Femur (tissue), 1 donor: ENCODE results near the gene PAX1.
A peak's percentile ranks its signal among the peaks of the same experiment; 100 is the strongest.

Source experiments
- DNase-seq: peaks from one replicate; pipeline ENCODE4 v3.0.0-alpha.2; 2017

PAX1 gene

DNA sequence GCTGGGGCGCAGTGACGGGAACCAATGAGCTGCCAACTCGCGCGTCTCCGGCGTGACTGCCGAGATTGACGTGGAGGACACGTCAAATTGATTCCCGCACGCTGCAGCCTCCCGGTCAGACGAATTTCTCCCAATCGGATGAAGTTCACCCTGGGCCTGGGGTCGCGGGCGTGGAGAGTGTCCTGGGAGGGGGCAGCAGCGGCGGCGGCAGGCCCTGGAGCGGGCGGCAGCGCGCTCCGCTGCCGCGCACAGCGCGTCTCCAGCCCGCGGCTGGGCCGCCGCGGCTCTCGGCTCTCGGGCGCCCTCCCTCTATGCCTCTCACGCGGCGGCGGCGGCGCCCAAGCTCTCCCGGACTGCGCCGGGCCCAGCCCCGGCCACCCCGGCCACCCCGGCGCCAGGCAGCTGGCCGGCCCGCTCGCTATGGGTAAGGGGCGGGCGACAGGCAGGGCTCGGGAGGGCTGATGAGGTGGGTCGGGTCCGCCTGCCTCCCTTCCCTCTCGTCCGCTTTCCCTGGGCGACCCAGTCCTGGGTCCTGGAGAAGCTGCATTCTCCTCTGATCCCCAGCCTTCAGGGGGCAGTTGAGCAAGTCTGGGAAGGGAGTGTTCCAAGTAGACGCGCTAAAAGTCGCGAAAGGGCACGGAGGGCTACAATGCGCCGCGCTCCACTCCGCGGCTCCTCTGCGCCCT is at the start of gene PAX1:
TSS of gene PAX1 (plus strand) at position 90 of the 686 bp plus-strand sequence. CDS start at position 139, 49 bp downstream.
- no peak for DNase-seq

DNA sequence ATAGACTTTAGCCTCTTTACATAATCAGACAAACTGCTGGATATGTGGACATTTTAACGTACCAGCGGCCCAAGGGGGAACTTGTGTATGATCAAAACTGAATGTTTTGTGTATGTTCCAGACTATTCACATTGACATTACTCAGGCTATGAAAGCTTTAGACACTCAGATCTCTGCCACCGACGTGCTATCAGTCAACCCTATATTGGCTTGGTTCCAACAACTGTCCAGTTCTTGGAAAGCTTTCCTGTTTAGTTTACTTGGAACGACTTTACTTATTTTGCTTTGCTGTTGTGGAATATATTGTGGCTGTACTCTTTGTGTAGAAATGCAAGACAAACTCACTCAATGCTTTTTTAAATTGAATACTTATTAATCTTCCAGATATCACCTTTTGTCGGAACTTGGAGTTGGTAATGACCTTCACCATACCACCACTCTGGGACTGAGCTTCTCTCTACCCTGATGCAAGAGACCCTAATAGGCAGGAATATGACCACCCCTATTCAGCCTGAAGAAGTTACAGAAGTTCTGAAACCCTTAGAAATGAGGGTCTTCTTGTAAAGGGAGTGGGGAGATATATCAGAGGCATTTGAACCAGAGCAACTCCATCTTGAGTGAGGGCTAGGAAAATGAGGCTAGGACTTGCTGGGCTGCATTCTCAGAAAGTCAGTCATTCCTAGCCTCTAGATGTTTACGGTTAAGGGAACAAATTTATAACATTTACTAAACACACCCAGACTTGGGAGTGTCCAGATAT is 49.0 kb upstream of the PAX1 start:
- no peak for DNase-seq

DNA sequence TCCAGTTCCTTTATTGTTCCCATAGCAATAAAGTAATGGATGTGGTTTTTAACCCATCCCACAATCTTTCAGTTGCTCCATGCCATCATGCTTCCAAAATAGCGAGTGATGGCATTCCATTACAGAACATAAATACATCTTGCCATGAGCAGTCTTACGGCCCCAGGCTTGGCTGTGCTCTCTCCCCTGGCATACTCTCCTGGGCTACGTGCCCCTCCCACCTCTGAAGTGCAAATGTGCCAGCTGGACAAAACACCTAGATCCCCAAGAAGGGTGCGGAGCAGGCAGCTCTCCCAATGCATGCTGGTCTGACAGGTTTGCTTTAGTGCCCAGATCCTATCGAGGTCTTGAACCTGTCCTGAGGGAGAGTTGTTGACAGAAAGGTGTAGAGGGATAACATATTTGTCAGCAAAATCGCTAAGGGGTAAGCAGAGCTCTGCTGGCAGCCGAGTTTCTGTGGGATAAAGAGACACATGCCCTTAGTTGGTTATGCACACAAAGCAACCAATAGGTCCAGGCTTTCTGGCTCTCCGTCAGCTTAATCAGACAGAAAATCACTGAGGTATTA is 43.9 kb upstream of the PAX1 start:
- DNase-seq = no peak

DNA sequence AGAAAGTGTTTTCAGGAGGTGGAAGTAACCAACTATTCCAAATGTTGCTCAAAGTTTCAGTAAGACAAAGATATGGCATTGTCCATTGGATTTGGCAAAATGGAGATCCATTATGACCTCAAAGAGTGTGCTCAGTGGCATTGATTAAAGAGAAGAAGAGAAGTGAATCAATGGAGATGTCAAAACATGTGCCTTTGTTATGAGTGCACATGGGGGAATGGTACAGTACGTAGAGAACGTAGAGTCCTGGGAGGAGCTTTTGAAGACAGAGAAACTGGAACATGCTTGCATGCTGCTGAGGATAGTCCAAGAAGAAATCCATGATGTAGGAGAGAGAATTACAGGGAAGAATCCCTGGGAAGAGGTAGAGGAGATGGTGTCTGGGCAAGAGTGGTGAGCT is 42.0 kb upstream of the PAX1 start:
- no peak for DNase-seq

DNA sequence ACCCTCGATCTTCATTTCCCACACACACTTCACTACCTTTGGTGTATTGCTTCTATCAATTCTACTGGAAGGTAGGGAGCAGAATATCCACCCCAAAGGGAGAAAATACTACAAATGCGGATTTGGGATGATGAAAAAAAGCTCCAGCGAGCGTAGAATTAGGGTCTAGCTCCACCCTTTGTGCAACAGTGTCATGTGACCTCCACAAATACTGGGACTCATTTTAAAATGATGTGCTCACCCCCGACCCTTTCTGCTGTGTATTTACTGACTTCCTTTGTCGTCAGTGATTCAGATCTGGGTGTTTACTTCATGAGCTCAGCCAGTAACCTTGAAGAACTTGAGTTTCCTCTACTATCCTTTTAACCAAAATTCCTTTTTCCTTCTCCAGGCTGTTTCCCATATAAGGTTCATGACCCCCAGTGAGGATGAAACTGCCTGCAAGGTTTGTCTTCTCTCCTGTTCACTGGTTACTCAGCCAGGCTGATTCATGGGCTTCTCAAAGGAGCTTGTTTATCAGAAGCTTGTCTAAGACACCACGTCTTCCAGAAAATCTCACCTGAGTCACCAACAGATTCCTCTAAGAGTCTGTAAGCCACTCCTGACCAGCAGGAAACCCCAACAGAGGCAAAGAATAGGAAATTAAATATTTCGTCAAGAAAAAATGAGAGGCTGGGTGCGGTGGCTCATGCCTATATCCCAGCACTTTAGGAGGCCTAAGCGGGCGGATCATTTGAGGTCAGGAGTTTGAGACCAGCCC is 39.6 kb upstream of the PAX1 start:
- no peak for DNase-seq

DNA sequence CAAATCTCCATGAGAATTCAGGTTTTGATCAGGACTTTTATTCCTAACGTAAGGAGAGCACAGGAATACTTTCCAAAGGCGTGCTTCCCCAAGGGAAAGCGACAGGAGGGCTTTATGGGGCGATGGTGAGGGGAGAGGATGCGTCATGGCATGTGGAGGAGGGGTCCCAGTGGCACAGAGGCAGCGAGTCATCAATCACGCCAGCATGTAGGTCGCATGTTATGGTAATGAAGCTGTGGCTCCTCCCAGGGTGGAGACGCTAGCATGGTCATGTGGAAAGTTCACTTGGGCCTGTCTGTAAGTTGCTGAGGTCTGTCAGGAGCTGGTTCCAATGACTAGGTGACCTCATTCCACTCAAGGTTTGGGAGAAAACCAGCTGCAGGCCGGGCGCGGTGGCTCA is 35.3 kb upstream of the PAX1 start:
- no peak for DNase-seq

DNA sequence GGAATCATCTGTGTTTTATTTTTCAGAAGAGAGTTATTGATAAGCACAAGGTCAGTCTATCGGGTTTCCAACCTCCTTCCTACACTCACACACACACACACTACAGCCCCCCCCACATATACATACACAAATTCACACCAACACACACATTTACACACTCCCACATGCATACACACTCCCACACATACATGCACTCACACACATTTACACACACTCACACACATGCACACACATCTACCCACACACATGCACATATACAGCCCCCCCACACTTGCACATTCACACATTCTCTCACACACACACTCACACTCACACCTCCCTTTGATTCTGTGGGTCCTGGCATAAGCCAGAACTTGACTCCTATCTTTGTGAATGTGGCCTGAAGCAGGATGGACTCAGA is 34.5 kb upstream of the PAX1 start:
- DNase-seq = no peak

DNA sequence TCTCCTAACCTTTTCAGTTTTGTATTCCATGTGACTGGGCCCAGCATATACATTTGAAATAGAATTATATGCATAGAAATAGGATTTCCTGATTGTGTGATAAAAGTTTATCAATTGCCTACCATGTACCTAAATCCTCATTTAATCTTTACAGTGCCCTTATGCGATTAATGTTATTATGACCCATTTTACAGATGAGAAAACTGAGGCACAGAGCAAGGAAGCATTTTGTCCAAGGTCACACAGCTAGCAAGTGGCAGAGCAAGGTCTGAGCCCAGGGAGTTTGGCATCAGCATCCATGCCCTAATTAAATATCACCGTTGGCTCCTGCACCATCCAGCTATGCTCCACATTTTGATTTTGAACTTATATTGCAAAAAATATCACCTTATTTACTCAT is 28.2 kb upstream of the PAX1 start:
- no peak for DNase-seq

DNA sequence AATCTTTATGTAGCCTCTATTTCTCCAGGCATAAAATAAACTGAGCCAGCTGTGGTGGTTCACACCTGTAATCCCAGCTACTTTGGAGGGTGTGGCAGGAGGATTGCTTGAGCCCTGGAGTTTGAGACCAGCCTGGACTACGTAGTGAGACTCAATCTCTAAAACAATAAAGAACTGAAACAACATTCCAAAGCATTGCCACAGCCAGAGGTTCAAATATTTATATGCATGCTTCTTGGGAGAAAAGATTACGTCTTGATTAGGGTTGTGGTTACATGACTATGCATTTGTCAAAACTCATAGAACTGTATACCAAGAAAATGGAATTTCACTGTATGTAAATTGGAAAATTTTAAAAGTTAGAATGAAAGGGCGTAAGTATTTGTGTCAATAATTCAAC is 27.7 kb upstream of the PAX1 start:
- no peak for DNase-seq

DNA sequence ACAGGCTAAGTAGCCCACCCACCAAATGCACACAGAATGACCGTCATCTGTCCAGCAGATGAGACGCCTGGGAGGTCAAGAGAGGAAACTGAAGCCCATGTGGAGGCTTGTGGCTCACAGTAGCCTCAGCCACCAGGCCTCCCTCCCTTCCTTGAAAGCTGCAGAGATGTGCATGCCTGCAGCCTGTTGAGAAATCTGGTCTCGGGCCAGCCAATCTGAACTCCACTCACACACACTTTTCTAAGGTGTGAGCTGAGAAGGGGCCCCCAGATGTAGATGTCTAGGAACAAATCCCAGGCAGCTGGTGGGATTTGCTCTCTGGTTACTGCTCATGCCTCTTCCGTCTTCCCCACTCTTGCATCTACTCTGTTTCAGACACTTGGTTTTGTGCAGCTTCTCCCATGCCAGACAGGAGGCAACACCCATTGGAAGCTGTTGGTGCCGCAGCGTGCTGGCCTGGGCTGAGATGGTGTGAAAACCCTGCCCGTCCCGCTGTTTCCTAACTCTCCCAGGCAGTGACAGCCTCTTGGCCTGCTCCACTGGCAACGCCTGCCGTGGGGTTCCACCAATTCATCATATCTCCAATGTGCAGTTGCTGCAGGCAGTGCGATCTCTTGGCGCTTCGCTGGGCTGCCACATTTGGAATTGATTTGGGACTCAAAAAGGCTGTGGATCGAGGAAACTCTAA is 24.1 kb upstream of the PAX1 start:
- peak; percentile 67 for DNase-seq

DNA sequence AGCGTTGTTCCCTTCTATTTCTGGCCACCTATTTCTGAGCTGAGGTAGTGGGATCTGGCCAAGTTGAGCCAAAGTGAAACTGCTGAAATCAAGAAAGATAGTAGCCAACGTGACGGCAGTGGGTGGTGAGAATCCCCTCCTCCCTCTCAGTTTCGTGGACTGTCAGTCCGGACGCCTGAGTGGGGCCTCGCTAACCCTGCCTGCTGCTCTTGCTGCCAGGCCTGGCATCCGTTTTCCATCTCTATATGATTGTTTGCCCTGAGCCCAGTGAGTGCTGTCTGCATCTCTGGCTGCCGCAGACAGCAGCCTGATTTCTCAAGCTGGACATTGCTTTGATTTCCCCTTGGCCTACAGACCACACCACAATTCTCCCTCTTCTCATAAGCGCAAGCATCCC is 23.5 kb upstream of the PAX1 start:
- DNase-seq = no peak

DNA sequence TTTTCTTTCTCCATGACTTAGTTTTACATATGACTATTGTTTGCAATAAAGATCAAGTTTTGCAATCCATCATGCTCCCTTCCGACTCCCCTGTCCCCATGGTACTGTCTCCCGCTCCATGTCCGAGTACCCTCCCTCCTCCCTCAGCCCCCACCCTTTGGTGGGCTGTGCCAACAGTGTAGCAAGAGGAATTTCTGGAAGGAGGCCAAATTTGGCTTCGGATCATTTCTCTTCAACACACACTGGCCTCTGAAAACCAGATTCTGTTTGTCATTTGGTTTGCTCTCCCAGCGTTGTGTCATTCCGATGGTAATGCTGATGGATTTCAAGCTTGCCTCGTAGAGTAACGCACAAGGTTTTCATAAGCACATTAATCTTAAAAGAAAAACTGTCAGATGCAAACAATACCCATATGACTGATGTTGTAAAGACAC is 22.9 kb upstream of the PAX1 start:
- DNase-seq = peak; percentile 56

DNA sequence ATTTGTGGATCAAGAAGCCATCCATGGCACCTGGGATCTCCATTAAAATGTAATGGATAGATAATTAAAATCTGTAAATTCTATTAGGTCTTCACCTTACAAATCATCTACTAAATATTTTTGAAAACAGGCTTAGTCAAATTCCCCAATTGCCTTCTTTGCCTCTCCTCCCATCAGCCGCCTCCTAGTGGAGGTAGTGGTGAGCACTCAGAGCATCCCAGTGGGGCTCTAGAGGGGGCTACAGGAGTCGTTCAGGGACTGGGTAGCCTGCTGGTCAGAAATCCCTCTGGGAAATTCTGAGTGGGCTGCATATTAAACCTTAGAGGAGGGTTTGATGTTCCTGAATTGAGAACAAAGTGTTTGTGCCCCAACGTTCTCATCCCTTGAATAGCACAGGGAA is 20.8 kb upstream of the PAX1 start:
- DNase-seq = no peak

DNA sequence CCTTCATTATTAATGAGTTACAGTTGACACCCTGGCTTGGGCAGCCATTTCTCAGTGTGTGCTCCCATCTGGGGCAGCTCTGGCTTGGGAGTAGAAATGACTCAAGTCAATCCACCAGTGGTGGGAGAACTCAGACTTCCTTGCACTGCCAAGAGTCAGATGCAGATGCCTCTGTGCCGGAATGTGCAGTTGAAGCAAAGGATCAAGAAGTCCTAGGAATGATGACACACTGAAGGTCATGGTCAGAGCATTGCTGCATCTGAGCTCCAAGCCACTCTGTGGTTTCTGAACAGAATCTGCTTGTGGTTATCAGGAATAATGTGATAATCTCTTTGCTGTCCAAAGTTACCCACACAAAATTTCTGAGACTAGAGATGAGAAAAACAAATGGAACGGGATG is 19.5 kb upstream of the PAX1 start:
- DNase-seq = no peak

DNA sequence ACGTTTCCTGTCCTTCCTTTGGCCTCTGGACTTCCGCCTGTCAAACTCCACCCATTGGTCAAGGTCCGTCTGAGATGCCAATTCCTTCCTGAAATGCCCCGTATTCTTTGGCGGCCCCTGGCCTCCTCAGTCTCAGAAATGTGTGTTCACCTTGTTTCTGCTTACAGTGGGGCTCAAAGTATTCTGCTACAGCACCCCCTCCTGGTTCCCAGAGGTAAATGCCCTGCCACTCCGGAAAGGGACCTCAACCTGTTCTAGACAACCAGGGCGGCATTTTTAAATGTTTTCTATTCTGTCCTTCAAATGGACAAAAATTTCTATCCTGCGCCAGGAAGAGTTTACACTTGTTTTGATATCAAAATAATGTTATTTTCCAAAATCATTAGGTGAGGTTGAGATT is 12.1 kb upstream of the PAX1 start:
- no peak for DNase-seq

DNA sequence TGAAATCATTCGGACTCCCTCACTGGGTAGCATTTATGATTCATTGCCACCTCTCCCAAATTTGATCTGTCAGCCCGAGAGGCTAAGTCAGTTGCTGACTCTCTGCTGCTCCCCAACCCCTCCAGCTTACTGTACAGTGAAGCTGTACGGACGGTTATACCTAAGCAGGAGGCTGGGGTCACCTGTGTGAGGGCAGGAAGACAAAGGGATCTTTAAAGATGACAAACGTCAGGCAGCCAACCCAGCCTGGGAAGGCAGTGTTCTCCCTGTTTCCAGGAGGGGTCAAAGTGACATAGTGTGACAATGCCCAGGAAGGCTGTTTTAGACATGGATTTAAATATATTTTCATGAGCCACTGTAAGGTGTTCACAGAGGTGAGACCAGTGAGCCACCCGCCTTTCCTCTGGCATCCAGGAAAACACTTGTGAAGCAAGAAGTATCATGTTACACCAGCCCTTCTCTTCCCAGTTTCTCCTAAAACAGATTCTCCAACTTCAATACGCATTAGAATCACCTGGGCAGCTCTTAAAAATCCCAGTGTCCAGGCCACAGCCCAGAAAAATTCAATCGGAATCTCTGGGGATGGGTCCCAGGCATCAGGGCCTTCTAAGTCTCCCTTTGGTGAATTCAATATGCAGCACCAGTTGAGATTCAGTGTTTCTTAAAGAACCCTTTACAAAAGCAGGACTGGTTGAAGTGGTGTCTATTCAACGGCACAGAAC is 6.8 kb upstream of the PAX1 start:
- DNase-seq = no peak

DNA sequence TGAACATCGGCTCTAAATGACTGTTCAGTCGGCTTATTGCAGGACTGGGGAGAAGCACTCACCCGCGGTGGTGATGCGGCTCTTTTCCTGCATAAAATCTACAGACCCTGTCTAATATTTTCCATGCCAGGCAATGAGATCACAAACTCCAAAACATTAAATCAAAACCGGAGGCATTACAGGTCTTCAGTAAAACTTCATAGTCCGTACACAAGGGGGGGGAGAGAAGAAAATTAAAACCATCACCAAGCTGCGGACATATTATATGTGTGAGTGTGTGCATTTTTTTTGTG is 6.3 kb upstream of the PAX1 start:
- DNase-seq = no peak

DNA sequence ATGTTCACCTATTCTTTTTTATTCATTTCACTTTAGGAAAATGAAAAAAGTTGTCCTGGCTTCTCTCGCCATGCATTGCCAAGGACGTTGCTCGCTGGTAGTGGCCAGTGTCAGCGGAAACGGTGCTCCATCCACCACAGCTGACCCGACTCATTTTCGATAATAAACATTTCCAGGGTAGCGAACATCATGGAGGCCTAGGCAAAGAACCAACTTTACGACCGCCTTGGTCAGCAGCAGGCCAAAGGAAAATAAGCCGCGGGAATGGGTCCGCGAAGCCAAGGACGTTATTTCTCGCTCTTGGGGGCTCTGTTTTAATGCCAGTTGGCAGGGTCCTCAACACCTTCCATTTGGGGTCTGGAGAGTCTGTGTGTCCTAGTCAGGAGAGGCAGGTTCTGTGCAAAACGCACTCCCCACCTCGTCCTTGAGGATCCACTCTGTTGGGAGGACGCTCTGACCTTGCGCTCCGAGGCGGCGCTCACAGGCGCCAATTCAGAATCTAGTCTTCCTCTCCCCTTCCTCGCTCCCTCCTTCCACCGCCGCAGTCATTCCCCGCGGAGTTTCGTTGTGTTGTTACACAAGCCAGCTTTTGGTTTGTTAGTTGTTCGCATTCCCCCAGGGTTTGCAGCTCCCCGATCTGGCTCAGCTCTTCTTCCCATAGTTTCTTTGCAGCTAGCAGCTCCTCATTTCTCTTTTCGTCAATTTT is 4.1 kb upstream of the PAX1 start:
- no peak for DNase-seq

DNA sequence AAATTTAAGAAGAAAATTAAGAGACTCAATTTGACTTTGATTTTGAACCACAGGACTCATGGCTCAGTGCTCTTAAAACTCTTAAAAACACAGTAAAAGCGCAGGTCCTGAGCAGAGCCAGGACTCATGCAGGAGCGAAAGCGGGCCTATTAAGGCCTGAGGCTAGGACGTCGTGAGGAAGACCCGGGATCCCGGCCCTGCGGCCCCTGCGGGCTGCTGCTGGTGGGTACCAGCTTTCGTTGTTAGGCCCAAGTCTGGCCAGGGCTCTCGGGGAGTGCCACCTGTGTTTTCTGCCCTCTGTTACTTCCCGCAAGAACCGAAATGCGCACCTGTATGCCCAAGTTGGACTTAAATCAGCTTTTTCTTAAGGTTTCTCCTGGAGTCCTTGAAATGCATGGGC is 3.4 kb upstream of the PAX1 start:
- no peak for DNase-seq

DNA sequence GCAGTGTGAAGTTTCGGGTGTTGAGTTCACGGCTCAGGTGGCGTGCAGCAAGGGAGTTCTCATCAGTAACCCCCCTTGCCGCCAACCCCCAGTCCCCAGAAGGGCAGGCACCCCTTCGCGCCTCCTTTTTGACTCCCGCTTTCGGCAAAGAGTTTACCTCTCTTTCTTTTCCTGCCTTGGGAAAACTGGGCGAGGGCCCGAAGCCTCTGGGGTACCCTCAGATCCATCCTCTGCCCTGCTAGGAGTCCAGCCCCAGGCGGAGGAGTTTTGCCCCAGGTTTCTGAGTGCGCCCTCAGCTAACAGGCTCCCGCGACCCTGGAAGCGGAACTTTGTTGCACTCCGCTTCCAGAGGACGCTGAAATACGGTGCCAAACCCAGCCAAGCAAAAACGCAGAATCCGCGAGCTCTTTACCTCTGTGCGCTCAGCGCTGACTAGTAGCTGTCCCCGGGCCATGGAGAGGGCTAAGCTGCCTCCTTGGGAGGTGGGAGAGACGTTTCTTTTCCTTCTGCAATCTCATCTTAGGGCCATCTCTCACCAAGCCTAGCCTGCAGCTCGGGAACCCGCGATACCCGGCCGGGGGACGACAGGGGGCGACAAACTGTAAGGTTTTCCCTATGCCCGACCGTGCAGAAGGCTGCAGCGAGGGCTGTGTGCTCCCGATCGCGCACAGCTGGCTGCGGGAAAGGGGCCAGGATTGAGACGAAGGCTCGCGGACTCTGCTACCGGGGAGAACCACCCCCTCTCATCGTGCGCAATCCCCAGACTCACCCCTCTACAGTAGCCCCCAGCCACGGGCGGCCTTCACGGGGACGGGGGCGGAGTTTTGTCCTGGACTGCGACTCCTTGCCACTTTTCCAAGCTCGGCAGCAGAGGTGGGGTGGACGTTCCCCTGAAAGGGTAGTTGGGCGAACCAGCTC is 2.7 kb upstream of the PAX1 start:
- peak; percentile 90 for DNase-seq
